ENCODE data around the gene SLC9A2. TPM values are rescaled to one million over a fixed set of nuclear protein-coding genes. Genes with fewer than 3 reads are reported as not detected.

SLC9A2 gene
- total RNA-seq, 5 donors from 2014 or later (not counting 1 experiment from before 2014, with no cell fraction given), result not detected

GRCh38 chr2:102749938-102750337 is 130.6 kb downstream of the SLC9A2 start:
- ATAC-seq (replicated peaks in 1 of 4), result no peak
- Histone ChIP-seq H3K27ac (ENCODE audit: low read length) (no peak overlapping the region), H3K36me3 (ENCODE audit: control insufficient read depth in 2 of 2, extremely low read depth in 1 of 2, insufficient read depth in 1 of 2, low read length in 1 of 2) (no peaks in the 10 kb centered on the region), H3K9me3 (no peaks in the 10 kb centered on the region), H3K27me3 (replicated peaks in 1 of 2; ENCODE audit: control insufficient read depth in 2 of 2, extremely low read depth in 1 of 2, insufficient read depth in 2 of 2, low read length in 1 of 2) (no peaks in the 10 kb centered on the region), H3K4me3 (ENCODE audit: control insufficient read depth in 1 of 2, extremely low read depth in 1 of 2, low read length in 1 of 2) (no peak overlapping the region), H3K4me1 (ENCODE audit: control insufficient read depth in 1 of 2, extremely low read depth in 1 of 2, insufficient read depth in 2 of 2, low read length in 2 of 2) (no peaks in the 10 kb centered on the region)
- no peak overlapping the region for H3K27ac Mint-ChIP-seq
- POLR2A ChIA-PET, result no interaction called here
- CTCF ChIA-PET, result interaction anchor here in 1 of 2 donors (0.5 kb wide), 2 partner anchors 56 to 1145 kb away, joined by 3 read pairs; no protein-coding TSS in a partner anchor
- H3K4me3 Mint-ChIP-seq, result no peak overlapping the region
- no peaks in the 10 kb centered on the region for H3K4me1 Mint-ChIP-seq
- H3K27me3 Mint-ChIP-seq, result no peaks in the 10 kb centered on the region
- no peak for DNase-seq
- H3K9me3 Mint-ChIP-seq, result peaks cover 0 to 5% (median 2%) of the 10 kb centered on the region in 3 donors
- WGBS (ENCODE audit: insufficient coverage), result 100% methylated on average over 1 of the region's 3 CpGs
- peaks cover 10% of the 10 kb centered on the region for H3K36me3 Mint-ChIP-seq

GRCh38 chr2:102753563-102754159 is 134.3 kb downstream of the SLC9A2 start:
- ATAC-seq (replicated peaks in 1 of 4), result peak in 1 of 4 experiments; percentile 29
- no peak overlapping the region for H3K4me3 Mint-ChIP-seq
- no peaks in the 10 kb centered on the region for H3K4me1 ChIP-seq (ENCODE audit: control insufficient read depth in 1 of 2, extremely low read depth in 1 of 2, insufficient read depth in 2 of 2, low read length in 2 of 2)
- ChIA-PET CTCF (interaction anchor here (0.6 to 4.0 kb wide), 21 partner anchors 8 to 1668 kb away, joined by 3 to 50 read pairs (median 4); partner anchors contain the start of gene TMEM182 (in 1 of the 2)), POLR2A (interaction anchor here in 1 of 2 donors (1.0 kb wide), 1 partner anchor 20 kb away, joined by 3 read pairs; no protein-coding TSS in a partner anchor)
- no peaks in the 10 kb centered on the region for H3K4me1 Mint-ChIP-seq
- H3K9me3 Mint-ChIP-seq, result no peaks in the 10 kb centered on the region
- H3K27me3 ChIP-seq (replicated peaks in 1 of 2; ENCODE audit: control insufficient read depth in 2 of 2, extremely low read depth in 1 of 2, insufficient read depth in 2 of 2, low read length in 1 of 2), result no peaks in the 10 kb centered on the region
- peak in 13 of 35 experiments; percentile 1 to 60 (median 10) for DNase-seq
- no CpG with 5 or more reads among the region's 7 CpGs for WGBS (ENCODE audit: insufficient coverage)
- peaks cover 13% of the 10 kb centered on the region for H3K36me3 Mint-ChIP-seq
- H3K36me3 ChIP-seq (ENCODE audit: control insufficient read depth in 2 of 2, extremely low read depth in 1 of 2, insufficient read depth in 1 of 2, low read length in 1 of 2), result no peaks in the 10 kb centered on the region
- no peaks in the 10 kb centered on the region for H3K27me3 Mint-ChIP-seq
- H3K9me3 ChIP-seq, result no peaks in the 10 kb centered on the region
- no peak overlapping the region for H3K4me3 ChIP-seq (ENCODE audit: control insufficient read depth in 1 of 2, extremely low read depth in 1 of 2, low read length in 1 of 2)
- no peak overlapping the region for H3K27ac Mint-ChIP-seq
- H3K27ac ChIP-seq (ENCODE audit: low read length), result no peak overlapping the region

- Histone ChIP-seq H3K9me3 (no peaks in the 10 kb centered on the region), H3K36me3 (ENCODE audit: control insufficient read depth in 2 of 2, extremely low read depth in 1 of 2, insufficient read depth in 1 of 2, low read length in 1 of 2) (no peaks in the 10 kb centered on the region), H3K27me3 (replicated peaks in 1 of 2; ENCODE audit: control insufficient read depth in 2 of 2, extremely low read depth in 1 of 2, insufficient read depth in 2 of 2, low read length in 1 of 2) (no peaks in the 10 kb centered on the region), H3K4me1 (ENCODE audit: control insufficient read depth in 1 of 2, extremely low read depth in 1 of 2, insufficient read depth in 2 of 2, low read length in 2 of 2) (no peaks in the 10 kb centered on the region), H3K4me3 (ENCODE audit: control insufficient read depth in 1 of 2, extremely low read depth in 1 of 2, low read length in 1 of 2) (no peak overlapping the region), H3K27ac (ENCODE audit: low read length) (no peak overlapping the region)
- no CpG with 5 or more reads among the region's 3 CpGs for whole genome bisulfite sequencing (ENCODE audit: insufficient coverage)
- no peaks in the 10 kb centered on the region for H3K27me3 Mint-ChIP-seq
- no peak overlapping the region for H3K4me3 Mint-ChIP-seq
- no peaks in the 10 kb centered on the region for H3K4me1 Mint-ChIP-seq
- H3K9me3 Mint-ChIP-seq, result no peaks in the 10 kb centered on the region
- CTCF ChIA-PET, result interaction anchor here (0.7 to 4.0 kb wide), 8 partner anchors 9 to 59 kb away, joined by 3 to 50 read pairs (median 6); a partner anchor contains a TSS
- ATAC-seq (replicated peaks in 1 of 4) (no peak), DNase-seq (no peak)
- POLR2A ChIA-PET, result no interaction called here
- no peak overlapping the region for H3K27ac Mint-ChIP-seq
- H3K36me3 Mint-ChIP-seq, result peaks cover 13% of the 10 kb centered on the region
Measured at GRCh38 chr2:102754456-102755145, 135.2 kb downstream of the SLC9A2 start.

GRCh38 chr2:102755284-102755683 is 135.9 kb downstream of the SLC9A2 start:
- Histone ChIP-seq H3K27ac (ENCODE audit: low read length) (no peak overlapping the region), H3K9me3 (no peaks in the 10 kb centered on the region), H3K36me3 (ENCODE audit: control insufficient read depth in 2 of 2, extremely low read depth in 1 of 2, insufficient read depth in 1 of 2, low read length in 1 of 2) (no peaks in the 10 kb centered on the region), H3K4me3 (ENCODE audit: control insufficient read depth in 1 of 2, extremely low read depth in 1 of 2, low read length in 1 of 2) (no peak overlapping the region), H3K27me3 (replicated peaks in 1 of 2; ENCODE audit: control insufficient read depth in 2 of 2, extremely low read depth in 1 of 2, insufficient read depth in 2 of 2, low read length in 1 of 2) (no peaks in the 10 kb centered on the region), H3K4me1 (ENCODE audit: control insufficient read depth in 1 of 2, extremely low read depth in 1 of 2, insufficient read depth in 2 of 2, low read length in 2 of 2) (no peaks in the 10 kb centered on the region)
- CTCF ChIA-PET, result interaction anchor here (0.7 to 4.0 kb wide), 4 partner anchors 8 to 58 kb away, joined by 3 to 50 read pairs (median 6); a partner anchor contains a TSS
- DNase-seq (no peak), ATAC-seq (replicated peaks in 1 of 4) (no peak)
- peaks cover 13% of the 10 kb centered on the region for H3K36me3 Mint-ChIP-seq
- H3K9me3 Mint-ChIP-seq, result no peaks in the 10 kb centered on the region
- POLR2A ChIA-PET, result no interaction called here
- no peak overlapping the region for H3K27ac Mint-ChIP-seq
- no peaks in the 10 kb centered on the region for H3K27me3 Mint-ChIP-seq
- H3K4me3 Mint-ChIP-seq, result no peak overlapping the region
- H3K4me1 Mint-ChIP-seq, result no peaks in the 10 kb centered on the region
- WGBS (ENCODE audit: insufficient coverage), result no CpG with 5 or more reads among the region's 4 CpGs

- Histone ChIP-seq H3K27ac (ENCODE audit: low read length) (no peak overlapping the region), H3K36me3 (ENCODE audit: control insufficient read depth in 2 of 2, extremely low read depth in 1 of 2, insufficient read depth in 1 of 2, low read length in 1 of 2) (no peaks in the 10 kb centered on the region), H3K27me3 (replicated peaks in 1 of 2; ENCODE audit: control insufficient read depth in 2 of 2, extremely low read depth in 1 of 2, insufficient read depth in 2 of 2, low read length in 1 of 2) (no peaks in the 10 kb centered on the region), H3K4me1 (ENCODE audit: control insufficient read depth in 1 of 2, extremely low read depth in 1 of 2, insufficient read depth in 2 of 2, low read length in 2 of 2) (no peaks in the 10 kb centered on the region), H3K4me3 (ENCODE audit: control insufficient read depth in 1 of 2, extremely low read depth in 1 of 2, low read length in 1 of 2) (no peak overlapping the region), H3K9me3 (no peaks in the 10 kb centered on the region)
- ChIA-PET CTCF (no interaction called here), POLR2A (interaction anchor here in 1 of 2 donors (0.6 kb wide), 1 partner anchor 25 kb away, joined by 3 read pairs; no protein-coding TSS in a partner anchor)
- H3K9me3 Mint-ChIP-seq, result no peaks in the 10 kb centered on the region
- no peak overlapping the region for H3K27ac Mint-ChIP-seq
- no peak for ATAC-seq (replicated peaks in 1 of 4)
- DNase-seq, result no peak
- H3K27me3 Mint-ChIP-seq, result no peaks in the 10 kb centered on the region
- H3K36me3 Mint-ChIP-seq, result peaks cover 22% of the 10 kb centered on the region
- no peak overlapping the region for H3K4me3 Mint-ChIP-seq
- no peaks in the 10 kb centered on the region for H3K4me1 Mint-ChIP-seq
Measured at GRCh38 chr2:102758439-102758838, 139.1 kb downstream of the SLC9A2 start.

Measured in T-cell (primary cell).